AG04450 (cell line): Measurements from ENCODE around the gene FAM161A. TPM values are rescaled to one million over a fixed set of nuclear protein-coding genes. Genes with fewer than 3 reads are reported as not detected.

Source experiments
- CTCF ChIA-PET: fragments of 300-600, 350-600 bp; formaldehyde crosslinking; extraction: SDS; loops from one replicate; lab custom pipeline; 2022; ENCODE audit warnings: antibody characterized with exemption, inconsistent platforms; lab: Charles Lee
- POLR2A ChIA-PET: fragments of 350-600 bp; formaldehyde crosslinking; extraction: SDS; loops from one replicate; lab custom pipeline; 2021; ENCODE audit warnings: antibody characterized with exemption, inconsistent platforms; lab: Yijun Ruan, JAX
- DNase-seq: peaks from one replicate; pipeline ENCODE4 v3.0.0-alpha.2; 2011; ENCODE audit warnings: low read depth, low spot score
- H3K27ac ChIP-seq: one replicate; pipeline ENCODE4 v1.5.1; 2012; ENCODE audit warnings: low read depth, low read length, control low read depth
- H3K27me3 ChIP-seq: one replicate; pipeline ENCODE4 v1.6.0; 2012; ENCODE audit warnings: low read length; ENCODE audit not compliant: control insufficient read depth, insufficient read depth
- H3K4me3 ChIP-seq: 2 replicates; pipeline ENCODE4 v1.5.1; 2011; ENCODE audit warnings: mild to moderate bottlenecking, low read depth, low read length, control low read depth
- H3K9me3 ChIP-seq: 2 replicates; pipeline ENCODE4 v1.5.1; 2012; ENCODE audit warnings: low read length; ENCODE audit not compliant: control insufficient read depth, insufficient read depth
- CTCF ChIP-seq: IDR thresholded peaks from 2 replicates; pipeline ENCODE4 v1.5.1; 2011; ENCODE audit warnings: low read depth, low read length, control low read depth, inconsistent platforms
- polyA minus RNA-seq: library from RNA; depleted of rRNA, polyadenylated mRNA; stranded (reverse); fragments of >200 nt; gene quantifications from 2 replicates; pipeline ENCODE4 v1.2.3, GENCODE V29; 2011; rRNA and poly(A)+ RNA removed
- polyA plus RNA-seq: library from polyadenylated mRNA; depleted of rRNA; stranded (reverse); fragments of >200 nt; gene quantifications from 2 replicates; pipeline ENCODE4 v1.2.3, GENCODE V29; 2011; rRNA removed

The FAM161A gene, protein sequence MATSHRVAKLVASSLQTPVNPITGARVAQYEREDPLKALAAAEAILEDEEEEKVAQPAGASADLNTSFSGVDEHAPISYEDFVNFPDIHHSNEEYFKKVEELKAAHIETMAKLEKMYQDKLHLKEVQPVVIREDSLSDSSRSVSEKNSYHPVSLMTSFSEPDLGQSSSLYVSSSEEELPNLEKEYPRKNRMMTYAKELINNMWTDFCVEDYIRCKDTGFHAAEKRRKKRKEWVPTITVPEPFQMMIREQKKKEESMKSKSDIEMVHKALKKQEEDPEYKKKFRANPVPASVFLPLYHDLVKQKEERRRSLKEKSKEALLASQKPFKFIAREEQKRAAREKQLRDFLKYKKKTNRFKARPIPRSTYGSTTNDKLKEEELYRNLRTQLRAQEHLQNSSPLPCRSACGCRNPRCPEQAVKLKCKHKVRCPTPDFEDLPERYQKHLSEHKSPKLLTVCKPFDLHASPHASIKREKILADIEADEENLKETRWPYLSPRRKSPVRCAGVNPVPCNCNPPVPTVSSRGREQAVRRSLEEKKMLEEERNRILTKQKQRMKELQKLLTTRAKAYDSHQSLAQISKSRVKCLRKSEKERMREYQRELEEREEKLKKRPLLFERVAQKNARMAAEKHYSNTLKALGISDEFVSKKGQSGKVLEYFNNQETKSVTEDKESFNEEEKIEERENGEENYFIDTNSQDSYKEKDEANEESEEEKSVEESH
- polyA plus RNA-seq (1.1 and 1.6 TPM in 2 replicates), polyA minus RNA-seq (0.51 and 0.61 TPM in 2 replicates)

GRCh38 chr2:61853847-61854563 is at the start of gene FAM161A:
Gene FAM161A, minus strand, starts transcription at chr2:61854060. Its CDS starts 19 bp downstream, at chr2:61854041.
- no peaks in the 10 kb centered on the region for H3K9me3 ChIP-seq
- CTCF ChIA-PET: interaction anchor here (0.6 to 1.4 kb wide), 2 partner anchors 16 to 31 kb away, joined by 3 to 5 read pairs; no protein-coding TSS in a partner anchor
- peak within 1 kb of the TSS; percentile 39 for H3K27ac ChIP-seq
- TF ChIP-seq CTCF: no peak
- no peaks in the 10 kb centered on the region for H3K27me3 ChIP-seq
- peak; percentile 46 for DNase-seq
- POLR2A ChIA-PET: interaction anchor here (1.1 to 1.3 kb wide), 2 partner anchors 90 to 316 kb away, joined by 4 read pairs; partner anchors contain the start of gene XPO1
- H3K4me3 ChIP-seq: peak within 1 kb of the TSS; percentile 98

GRCh38 chr2:61900281-61900680 is 46.4 kb upstream of the FAM161A start:
- no peak overlapping the region for H3K4me3 ChIP-seq
- H3K27ac ChIP-seq: no peak overlapping the region
- H3K9me3 ChIP-seq: no peaks in the 10 kb centered on the region
- TF ChIP-seq CTCF: no peak
- DNase-seq: no peak
- ChIA-PET POLR2A (no interaction called here), CTCF (no interaction called here)
- H3K27me3 ChIP-seq: no peaks in the 10 kb centered on the region

- H3K4me3 ChIP-seq: no peak overlapping the region
- peak; percentile 60 for TF ChIP-seq CTCF
- no peak overlapping the region for H3K27ac ChIP-seq
- CTCF ChIA-PET: interaction anchor here (0.5 to 2.5 kb wide), 8 partner anchors 13 to 1150 kb away, joined by 3 to 15 read pairs (median 4); no protein-coding TSS in a partner anchor
- no peaks in the 10 kb centered on the region for H3K27me3 ChIP-seq
- no peak for DNase-seq
- no peaks in the 10 kb centered on the region for H3K9me3 ChIP-seq
- POLR2A ChIA-PET: no interaction called here
Observed at GRCh38 chr2:61898810-61899209, 45.0 kb upstream of the FAM161A start.

- CTCF ChIA-PET: no interaction called here
- Histone ChIP-seq H3K4me3 (peak within 1 kb of the TSS; percentile 95), H3K9me3 (no peaks in the 10 kb centered on the region; the same call in 1 of the 2 replicates), H3K27me3 (no peaks in the 10 kb centered on the region), H3K27ac (peak within 1 kb of the TSS; percentile 98)
- peak; percentile 53 for DNase-seq
- TF ChIP-seq CTCF: no peak
- POLR2A ChIA-PET: interaction anchor here (0.7 kb wide), 2 partner anchors 65 to 104 kb away, joined by 4 to 16 read pairs; no protein-coding TSS in a partner anchor
Observed at GRCh38 chr2:61888267-61889055, 34.6 kb upstream of the FAM161A start, which contains the start of gene CCT4. Gene CCT4, minus strand, starts transcription at chr2:61888656. Its CDS starts 149 bp downstream, at chr2:61888507.
